HG03097 (cell line): ENCODE measurements around the gene FAM227B.
"Not testable (repeated sequence)": the region's sequence is repeated elsewhere in the genome, so short reads cannot be mapped to it uniquely, and the experiment has no call there.

Source experiments
- ATAC-seq: cut with Tn5 transposase; IDR thresholded peaks from one replicate; pipeline ENCODE4 v1.9.1; 2021; ENCODE audit not compliant: unreplicated experiment, low FRiP score

Gene FAM227B

GRCh38 chr15:49620658-49621368 lies at the start of gene FAM227B, which contains the start of gene DTWD1:
FAM227B (minus strand) TSS chr15:49620818; CDS start chr15:49615171, 5,647 bp downstream.
DTWD1 (plus strand) TSS chr15:49621048; CDS start chr15:49625168, 4,120 bp downstream.
- peak; percentile 97 for ATAC-seq

GRCh38 chr15:49669288-49669687 lies 48.7 kb upstream of the FAM227B start:
- no peak for ATAC-seq

- ATAC-seq: not testable (repeated sequence)
These were observed 45.9 kb upstream of the FAM227B start for GRCh38 chr15:49666486-49666885.

- ATAC-seq: no peak
These were observed 44.1 kb upstream of the FAM227B start for GRCh38 chr15:49664716-49665115.

GRCh38 chr15:49656734-49657133 lies 36.1 kb upstream of the FAM227B start:
- ATAC-seq: no peak

- ATAC-seq: no peak
These were observed 32.3 kb upstream of the FAM227B start for GRCh38 chr15:49652922-49653321.

GRCh38 chr15:49650676-49651075 lies 30.1 kb upstream of the FAM227B start:
- ATAC-seq: no peak

- ATAC-seq: no peak
These were observed 29.4 kb upstream of the FAM227B start for GRCh38 chr15:49649987-49650386.

GRCh38 chr15:49646891-49647290 lies 26.3 kb upstream of the FAM227B start:
- ATAC-seq: no peak

GRCh38 chr15:49645941-49646340 lies 25.3 kb upstream of the FAM227B start:
- no peak for ATAC-seq

GRCh38 chr15:49645277-49645676 lies 24.7 kb upstream of the FAM227B start:
- no peak for ATAC-seq

GRCh38 chr15:49644364-49644794 lies 23.8 kb upstream of the FAM227B start:
- ATAC-seq: no peak

GRCh38 chr15:49637857-49638256 lies 17.2 kb upstream of the FAM227B start:
- no peak for ATAC-seq

- no peak for ATAC-seq
These were observed 7.8 kb upstream of the FAM227B start for GRCh38 chr15:49628379-49628778.

GRCh38 chr15:49627407-49627877 lies 6.8 kb upstream of the FAM227B start:
- ATAC-seq: no peak

- ATAC-seq: no peak
These were observed 4.9 kb upstream of the FAM227B start for GRCh38 chr15:49625460-49626036.

GRCh38 chr15:49624056-49624455 lies 3.4 kb upstream of the FAM227B start:
- ATAC-seq: no peak

- no peak for ATAC-seq
These were observed 1.9 kb upstream of the FAM227B start for GRCh38 chr15:49622561-49622960.

- ATAC-seq: no peak
These were observed 1.3 kb upstream of the FAM227B start for GRCh38 chr15:49621887-49622286.

- ATAC-seq: no peak
These were observed 788 bp upstream of the FAM227B start for GRCh38 chr15:49621401-49621811.

- no peak for ATAC-seq
These were observed 419 bp downstream of the FAM227B start for GRCh38 chr15:49620199-49620598.

GRCh38 chr15:49619226-49619625 lies 1.4 kb downstream of the FAM227B start:
- no peak for ATAC-seq
